Raji (cell line): ENCODE results near the gene HS3ST3B1.

ENCODE experiments used
- POLR2A ChIP-seq: IDR thresholded peaks from 2 replicates; pipeline ENCODE4 v1.6.1; 2011; ENCODE audit warnings: low read depth, low read length, control low read depth; ENCODE audit not compliant: insufficient read depth

The HS3ST3B1 gene

DNA sequence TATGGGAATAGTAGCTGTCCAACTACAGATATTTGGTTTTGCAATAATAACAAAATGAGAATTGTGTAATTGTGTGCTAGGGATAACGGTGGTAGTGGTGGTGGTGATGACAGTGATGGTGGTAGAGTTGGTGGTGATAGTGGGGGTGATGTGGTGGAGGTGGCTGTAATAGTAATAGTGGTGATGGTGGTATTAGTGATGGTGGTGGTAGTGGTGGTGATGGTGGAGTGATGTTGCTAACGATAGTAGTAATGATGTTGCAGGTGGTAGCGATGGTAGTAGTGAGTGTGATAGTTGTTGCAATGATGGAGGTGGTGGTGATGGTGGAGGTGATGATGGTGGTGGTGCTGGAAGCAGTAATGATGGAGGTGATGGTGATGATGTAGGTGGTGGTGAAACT lies 94.4 kb downstream of the HS3ST3B1 start:
- TF ChIP-seq POLR2A, result no peak

GRCh38 chr17:14396547-14396946 lies 95.7 kb downstream of the HS3ST3B1 start:
- TF ChIP-seq POLR2A, result no peak

DNA sequence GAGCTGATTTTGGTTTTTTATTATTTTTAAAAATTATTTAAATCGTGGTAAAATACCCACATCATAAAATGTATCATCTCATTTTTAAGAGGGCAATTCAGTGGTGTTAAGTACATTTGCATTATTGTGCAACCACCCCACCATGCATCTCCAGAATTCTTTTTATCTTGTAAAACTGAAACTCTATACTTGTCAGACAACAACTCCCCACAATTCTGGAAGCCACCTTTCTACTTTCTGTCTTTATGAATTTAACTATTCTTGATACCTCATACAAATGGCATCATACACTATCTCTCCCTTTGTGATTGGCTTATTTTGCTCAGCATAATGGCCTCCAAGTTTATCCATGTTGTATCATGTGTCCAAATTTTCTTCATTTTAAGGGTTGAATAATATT lies 97.9 kb downstream of the HS3ST3B1 start:
- TF ChIP-seq POLR2A, result no peak
